Esophagus squamous epithelium (tissue), 5 donors: ENCODE measurements around the gene PKD2. TPM values are rescaled to one million over a fixed set of nuclear protein-coding genes. Genes with fewer than 3 reads are reported as not detected.
"Not testable (repeated sequence)": the region's sequence is repeated elsewhere in the genome, so short reads cannot be mapped to it uniquely, and the experiment has no call there.

Experiments
- DNase-seq: peaks from one replicate; lab custom pipeline; 2025; lab: John Stamatoyannopoulos, UW
- H3K27ac ChIP-seq, 4 donors: fragments of 200-600 bp; sonication (generic); one replicate each; pipeline ENCODE4 v1.5.1; 2016 to 2019; ENCODE audit warnings: mild to moderate bottlenecking in 1 of 4
- H3K27me3 ChIP-seq, 4 donors: fragments of 200-600 bp; sonication (generic); 1 replicate in 3 of 4; 2 replicates in 1 of 4; pipeline versions ENCODE4 v1.5.1 to v1.6.0; 2017 to 2021; ENCODE audit warnings: antibody characterized with exemption in 1 of 4
- H3K36me3 ChIP-seq, 3 donors: fragments of 200-600 bp; sonication (generic); one replicate each; pipeline ENCODE4 v1.5.1; 2016 to 2019
- H3K4me1 ChIP-seq, 3 donors: fragments of 200-600 bp; sonication (generic); one replicate each; pipeline ENCODE4 v1.5.1; 2017 to 2019
- H3K4me3 ChIP-seq, 4 donors: fragments of 200-600 bp; sonication (generic); 1 replicate in 3 of 4; 2 replicates in 1 of 4; pipeline ENCODE4 v1.5.1; 2016 to 2019; ENCODE audit warnings: mild to moderate bottlenecking in 2 of 4, moderate library complexity in 1 of 4
- H3K9me3 ChIP-seq, 3 donors: fragments of 200-600 bp; sonication (generic); one replicate each; pipeline ENCODE4 v1.5.1; 2016 to 2019
- POLR2A ChIP-seq, 4 donors: fragments of 450-650 bp; IDR thresholded peaks; one replicate each; pipeline ENCODE4 v1.6.1; 2017; ENCODE audit warnings: antibody characterized with exemption in 4 of 4, mild to moderate bottlenecking in 4 of 4, moderate library complexity in 3 of 4
- WGBS, 2 donors: methylation state at CpG; one replicate each; pipeline ENCODE4 v1.1.5; 2018; 5-methylcytosine and 5-hydroxymethylcytosine counted together
- intact Hi-C: fragments of 100-400 bp; cut with DNase I; formaldehyde crosslinking; loops from one replicate; pipeline ENCODE4 v1.15.0; 2022
- total RNA-seq, 4 donors: library from RNA; depleted of rRNA; stranded (reverse); fragments of >200 nt; gene quantifications; one replicate each; pipeline ENCODE4 v1.1.0, GENCODE V29; 2016
- TF ChIP-seq, protein P1 (sequence below), 6 experiments: fragments of 450-650 bp in 4 of 6; fragments of 200-600 bp in 2 of 6; sonication (generic) in 2 of 6; IDR thresholded peaks; one replicate each; pipeline ENCODE4 v1.5.1; 2016 to 2019; ENCODE audit warnings: antibody characterized with exemption in 6 of 6, mild to moderate bottlenecking in 4 of 6, moderate library complexity in 4 of 6
- donor health status: DM: yes; HTN: yes; CAD: no.

PKD2 gene
- total RNA-seq, 4 donors from 2014 or later = 9.4 to 34.7 (median 13.9) TPM

DNA sequence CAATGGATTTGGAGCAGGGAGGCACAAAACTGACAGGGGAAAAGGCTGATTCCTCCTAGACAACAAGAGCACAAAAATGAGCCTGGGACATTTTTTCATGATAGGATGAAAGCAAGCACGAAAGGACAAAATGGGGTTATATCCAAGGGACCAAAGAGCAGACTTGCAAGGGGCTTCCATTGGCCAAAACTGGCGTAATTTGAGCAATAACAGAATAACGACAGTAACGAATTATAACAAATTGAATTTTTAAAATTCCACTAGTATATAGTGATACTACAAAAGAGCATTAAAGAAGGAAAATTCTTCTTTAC, 21.6 kb upstream of the PKD2 start:
- H3K27ac ChIP-seq = no peak overlapping the region
- H3K27me3 ChIP-seq = no peaks in the 10 kb centered on the region
- H3K4me3 ChIP-seq = no peak overlapping the region
- 58 to 75% methylated on average over 4 of the region's 4 CpGs for WGBS, 2 donors
- no peaks in the 10 kb centered on the region for H3K4me1 ChIP-seq
- intact Hi-C loops = no loop called here
- no peaks in the 10 kb centered on the region for H3K36me3 ChIP-seq
- TF ChIP-seq, protein P1, sequence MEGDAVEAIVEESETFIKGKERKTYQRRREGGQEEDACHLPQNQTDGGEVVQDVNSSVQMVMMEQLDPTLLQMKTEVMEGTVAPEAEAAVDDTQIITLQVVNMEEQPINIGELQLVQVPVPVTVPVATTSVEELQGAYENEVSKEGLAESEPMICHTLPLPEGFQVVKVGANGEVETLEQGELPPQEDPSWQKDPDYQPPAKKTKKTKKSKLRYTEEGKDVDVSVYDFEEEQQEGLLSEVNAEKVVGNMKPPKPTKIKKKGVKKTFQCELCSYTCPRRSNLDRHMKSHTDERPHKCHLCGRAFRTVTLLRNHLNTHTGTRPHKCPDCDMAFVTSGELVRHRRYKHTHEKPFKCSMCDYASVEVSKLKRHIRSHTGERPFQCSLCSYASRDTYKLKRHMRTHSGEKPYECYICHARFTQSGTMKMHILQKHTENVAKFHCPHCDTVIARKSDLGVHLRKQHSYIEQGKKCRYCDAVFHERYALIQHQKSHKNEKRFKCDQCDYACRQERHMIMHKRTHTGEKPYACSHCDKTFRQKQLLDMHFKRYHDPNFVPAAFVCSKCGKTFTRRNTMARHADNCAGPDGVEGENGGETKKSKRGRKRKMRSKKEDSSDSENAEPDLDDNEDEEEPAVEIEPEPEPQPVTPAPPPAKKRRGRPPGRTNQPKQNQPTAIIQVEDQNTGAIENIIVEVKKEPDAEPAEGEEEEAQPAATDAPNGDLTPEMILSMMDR (IDR thresholded peaks at IDR 0.05) = no peak
- TF ChIP-seq POLR2A (IDR thresholded peaks at IDR 0.05) = no peak
- DNase-seq = no peak
- no peaks in the 10 kb centered on the region for H3K9me3 ChIP-seq

DNA sequence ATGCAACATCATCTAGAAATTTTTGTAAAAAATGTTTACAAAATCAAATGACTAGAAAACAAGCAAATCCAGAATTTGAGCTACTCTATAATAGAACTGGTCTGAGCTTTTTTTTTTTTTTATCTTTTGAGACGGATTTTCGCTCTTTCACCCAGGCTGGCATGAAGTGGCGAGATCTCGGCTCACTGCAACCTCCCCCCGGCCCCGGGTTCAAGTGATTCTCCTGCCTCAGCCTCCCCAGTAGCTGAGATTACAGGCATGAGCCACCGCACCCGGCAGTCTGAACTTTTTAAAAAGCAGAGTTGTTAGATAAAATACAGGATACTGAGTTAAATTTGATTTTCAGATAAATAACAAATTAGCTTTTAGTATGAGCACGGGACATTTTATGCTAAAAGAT, 20.9 kb upstream of the PKD2 start:
- intact Hi-C loops = no loop called here
- H3K4me1 ChIP-seq = no peaks in the 10 kb centered on the region
- no peaks in the 10 kb centered on the region for H3K36me3 ChIP-seq
- WGBS, 2 donors = 88% methylated on average over 9 of the region's 9 CpGs
- no peaks in the 10 kb centered on the region for H3K27me3 ChIP-seq
- no peak overlapping the region for H3K4me3 ChIP-seq
- H3K27ac ChIP-seq = no peak overlapping the region
- no peak for TF ChIP-seq POLR2A (IDR thresholded peaks at IDR 0.05)
- TF ChIP-seq, protein P1 (IDR thresholded peaks at IDR 0.05) = no peak
- H3K9me3 ChIP-seq = no peaks in the 10 kb centered on the region
- DNase-seq = no peak

DNA sequence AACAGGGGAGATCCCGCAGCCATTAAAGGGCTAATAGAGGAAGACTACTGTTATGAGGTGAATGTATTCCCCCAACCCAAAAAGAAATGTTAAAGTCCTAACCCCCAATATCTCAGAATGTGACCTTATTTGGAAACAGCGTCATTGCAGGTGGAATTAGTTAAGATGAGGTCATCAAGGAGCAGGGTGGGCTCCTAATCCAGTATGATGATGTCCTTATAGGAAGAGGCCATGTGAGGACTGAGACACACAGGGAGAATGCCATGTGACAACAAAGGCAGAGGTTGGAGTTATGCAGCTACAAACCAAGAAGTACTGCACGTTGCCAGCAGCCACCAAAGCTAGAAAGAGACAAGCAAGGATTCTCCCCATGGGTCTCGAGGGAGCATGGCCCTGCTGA, 17.7 kb upstream of the PKD2 start:
- no peaks in the 10 kb centered on the region for H3K4me1 ChIP-seq
- no peaks in the 10 kb centered on the region for H3K36me3 ChIP-seq
- no peaks in the 10 kb centered on the region for H3K9me3 ChIP-seq
- no peaks in the 10 kb centered on the region for H3K27me3 ChIP-seq
- 69 to 79% methylated on average over 4 of the region's 4 CpGs for WGBS, 2 donors
- intact Hi-C loops = no loop called here
- no peak overlapping the region for H3K4me3 ChIP-seq
- TF ChIP-seq, protein P1 (IDR thresholded peaks at IDR 0.05) = no peak
- H3K27ac ChIP-seq = no peak overlapping the region
- no peak for DNase-seq

DNA sequence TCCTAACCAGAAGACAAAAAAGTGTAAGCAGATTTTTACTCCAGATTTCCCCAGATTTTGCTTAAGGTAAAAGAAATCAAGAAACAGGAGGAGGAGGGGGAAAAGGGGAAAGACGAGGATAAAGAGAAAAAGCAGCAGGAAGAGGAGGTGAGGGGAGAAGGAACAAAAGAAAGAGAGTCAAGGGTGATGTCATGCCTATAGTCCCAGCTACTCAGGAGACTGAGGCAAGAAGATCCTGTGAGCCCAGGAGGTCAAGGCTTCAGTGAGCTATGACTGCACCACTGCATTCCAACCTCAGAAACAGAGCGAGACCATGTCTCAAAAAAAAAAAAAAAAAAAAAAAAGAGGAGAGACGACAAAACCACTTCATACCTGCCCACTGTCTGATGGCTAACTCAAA, 12.0 kb upstream of the PKD2 start:
- no peaks in the 10 kb centered on the region for H3K4me1 ChIP-seq
- H3K27ac ChIP-seq = no peak overlapping the region
- no peaks in the 10 kb centered on the region for H3K9me3 ChIP-seq
- TF ChIP-seq, protein P1 (IDR thresholded peaks at IDR 0.05) = no peak
- no peak for TF ChIP-seq POLR2A (IDR thresholded peaks at IDR 0.05)
- no peaks in the 10 kb centered on the region for H3K36me3 ChIP-seq
- H3K27me3 ChIP-seq = no peaks in the 10 kb centered on the region
- intact Hi-C loops = no loop called here
- WGBS, 2 donors = 73 to 82% methylated on average over 3 of the region's 3 CpGs
- DNase-seq = no peak
- H3K4me3 ChIP-seq = no peak overlapping the region

DNA sequence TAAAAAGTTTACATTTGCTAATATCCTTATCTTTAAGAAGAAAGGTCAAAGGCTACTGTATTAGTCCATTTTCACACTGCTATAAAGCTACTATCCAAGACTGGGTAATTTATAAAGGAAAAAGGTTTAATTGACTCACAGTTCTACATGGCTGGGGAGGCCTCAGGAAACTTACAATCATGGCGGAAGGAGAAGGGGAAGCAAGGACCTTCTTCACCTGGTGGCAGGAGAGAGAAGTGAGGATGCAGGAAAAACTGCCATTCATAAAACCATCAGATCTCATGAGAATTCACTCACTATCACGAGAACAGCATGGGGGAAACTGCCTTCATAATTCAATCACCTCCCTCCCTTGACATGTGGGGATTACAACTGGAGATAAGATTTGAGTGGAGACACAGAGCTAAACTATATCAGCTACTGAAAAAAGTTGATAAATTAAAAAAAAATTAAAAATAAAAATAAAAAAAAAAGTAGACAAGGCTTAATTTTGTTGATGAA, 8.2 kb upstream of the PKD2 start:
- DNase-seq, H3K27ac ChIP-seq, H3K36me3 ChIP-seq, H3K4me1 ChIP-seq, H3K27me3 ChIP-seq, H3K9me3 ChIP-seq, H3K4me3 ChIP-seq, intact Hi-C loops: not testable (repeated sequence)
- WGBS, 2 donors = 73 to 92% methylated on average over 2 of the region's 2 CpGs

DNA sequence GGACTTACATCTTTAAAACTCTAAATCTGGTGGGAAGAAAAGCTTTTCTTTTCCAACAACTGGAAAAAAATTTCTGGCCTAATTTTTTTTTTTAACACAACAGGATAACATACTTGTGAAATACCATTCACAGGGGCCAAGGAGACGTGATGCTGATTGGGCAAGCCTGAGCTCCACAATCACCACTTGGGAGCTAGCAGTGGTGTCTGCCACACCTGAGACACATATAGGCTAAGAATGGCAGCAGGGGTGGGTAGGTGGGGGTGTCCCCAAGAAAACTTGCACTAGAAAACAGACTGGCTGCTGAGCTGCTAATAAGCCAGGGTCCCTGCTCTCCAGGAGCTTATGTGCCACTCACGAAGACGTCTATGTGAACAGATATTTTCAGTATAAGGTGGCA, 5.6 kb upstream of the PKD2 start:
- DNase-seq = no peak
- TF ChIP-seq, protein P1 (IDR thresholded peaks at IDR 0.05) = no peak
- TF ChIP-seq POLR2A (IDR thresholded peaks at IDR 0.05) = no peak
- intact Hi-C loops = no loop called here
- no peaks in the 10 kb centered on the region for H3K36me3 ChIP-seq
- H3K27ac ChIP-seq = no peak overlapping the region
- H3K9me3 ChIP-seq = no peaks in the 10 kb centered on the region
- no peaks in the 10 kb centered on the region for H3K27me3 ChIP-seq
- 72 to 73% methylated on average over 3 of the region's 3 CpGs for WGBS, 2 donors
- H3K4me3 ChIP-seq = no peak overlapping the region
- H3K4me1 ChIP-seq = peaks cover 0 to 3% (median 0%) of the 10 kb centered on the region in 3 donors
